WTC11 (cell line): Measurements from ENCODE around the gene KDM1B. TPM values are rescaled to one million over a fixed set of nuclear protein-coding genes. Genes with fewer than 3 reads are reported as not detected.

Experiments
- ATAC-seq: fragments of 200-7000 bp; cut with Tn5 transposase; 2 replicates; pipeline ENCODE4 v1.10.0; 2021; ENCODE audit warnings: mild to moderate bottlenecking, moderate library complexity
- CTCF ChIA-PET: fragments of 300-600 bp; sonication (Branson Sonifier 250); formaldehyde crosslinking; loops from one replicate; lab custom pipeline; 2021; ENCODE audit warnings: antibody characterized with exemption; lab: Charles Lee
- POLR2A ChIA-PET: fragments of 350-600 bp; sonication (Branson Sonifier 250); formaldehyde crosslinking; loops from one replicate; lab custom pipeline; 2021; ENCODE audit warnings: antibody characterized with exemption; lab: Charles Lee
- DNase-seq: peaks from one replicate; pipeline ENCODE4 v3.0.0; 2021; ENCODE audit warnings: low spot score
- H3K27ac Mint-ChIP-seq: 2 replicates; pipeline ENCODE4 v1.8.0; 2021; ENCODE audit warnings: mixed read lengths
- H3K27me3 Mint-ChIP-seq: 2 replicates; pipeline ENCODE4 v1.8.0; 2021; ENCODE audit warnings: low read depth, mild to moderate bottlenecking, moderate library complexity, mixed read lengths
- H3K36me3 Mint-ChIP-seq: 2 replicates; pipeline ENCODE4 v1.8.0; 2021; ENCODE audit warnings: mixed read lengths
- H3K4me1 Mint-ChIP-seq: 2 replicates; pipeline ENCODE4 v1.8.0; 2022; ENCODE audit warnings: mixed read lengths
- H3K4me3 Mint-ChIP-seq: 2 replicates; pipeline ENCODE4 v1.8.0; 2021; ENCODE audit warnings: mild to moderate bottlenecking, moderate library complexity, mixed read lengths
- H3K9me3 Mint-ChIP-seq: 2 replicates; pipeline ENCODE4 v1.8.0; 2021; ENCODE audit warnings: mixed read lengths
- AR ChIP-seq: fragments of 250-450 bp; sonication (Bioruptor Pico); IDR thresholded peaks from 2 replicates; pipeline ENCODE4 v1.9.0; 2021; ENCODE audit warnings: mild to moderate bottlenecking
- ATF3 ChIP-seq: sonication (generic); formaldehyde crosslinking; conservative IDR thresholded peaks from 2 replicates; pipeline ENCODE4 v1.8.1; 2022; ENCODE audit warnings: mild to moderate bottlenecking, missing genetic modification reagents
- E2F1 ChIP-seq: sonication (generic); formaldehyde crosslinking; IDR thresholded peaks from 2 replicates; pipeline ENCODE4 v1.8.0; 2022; ENCODE audit warnings: mild to moderate bottlenecking, missing genetic modification reagents
- ELF4 ChIP-seq: sonication (generic); formaldehyde crosslinking; IDR thresholded peaks from 2 replicates; pipeline ENCODE4 v1.8.1; 2022; ENCODE audit warnings: low read depth, mild to moderate bottlenecking, moderate library complexity, missing genetic modification reagents
- ETV6 ChIP-seq: sonication (generic); formaldehyde crosslinking; IDR thresholded peaks from 2 replicates; pipeline ENCODE4 v1.8.1; 2022; ENCODE audit warnings: mild to moderate bottlenecking, missing genetic modification reagents
- HMGA2 ChIP-seq: fragments of 250-450 bp; sonication (Bioruptor Pico); IDR thresholded peaks from 2 replicates; pipeline ENCODE4 v1.4.0; 2021; ENCODE audit warnings: mild to moderate bottlenecking, moderate library complexity
- HMGXB4 ChIP-seq: sonication (generic); formaldehyde crosslinking; IDR thresholded peaks from 2 replicates; pipeline ENCODE4 v1.8.1; 2023; ENCODE audit warnings: mild to moderate bottlenecking, moderate library complexity, missing genetic modification reagents
- NFATC4 ChIP-seq: fragments of 250-450 bp; sonication (Bioruptor Pico); IDR thresholded peaks from 2 replicates; pipeline ENCODE4 v1.9.0; 2021; ENCODE audit warnings: mild to moderate bottlenecking
- NR2C2 ChIP-seq: sonication (generic); formaldehyde crosslinking; IDR thresholded peaks from 2 replicates; pipeline ENCODE4 v1.8.0; 2022; ENCODE audit warnings: mild to moderate bottlenecking, missing genetic modification reagents
- NR3C1 ChIP-seq: sonication (generic); formaldehyde crosslinking; conservative IDR thresholded peaks from 2 replicates; pipeline ENCODE4 v1.8.1; 2023; ENCODE audit warnings: low read depth, mild to moderate bottlenecking, missing genetic modification reagents
- PRDM15 ChIP-seq: sonication (generic); formaldehyde crosslinking; IDR thresholded peaks from 2 replicates; pipeline ENCODE4 v1.8.0; 2022; ENCODE audit warnings: missing genetic modification reagents
- STAT6 ChIP-seq: sonication (generic); formaldehyde crosslinking; conservative IDR thresholded peaks from 2 replicates; pipeline ENCODE4 v1.8.1; 2023; ENCODE audit warnings: mild to moderate bottlenecking, low read depth, missing genetic modification reagents, moderate library complexity
- ZBTB21 ChIP-seq: sonication (generic); formaldehyde crosslinking; IDR thresholded peaks from 2 replicates; pipeline ENCODE4 v1.8.1; 2023; ENCODE audit warnings: mild to moderate bottlenecking, missing genetic modification reagents, borderline replicate concordance
- ZNF121 ChIP-seq: sonication (generic); formaldehyde crosslinking; IDR thresholded peaks from 2 replicates; pipeline ENCODE4 v1.8.0; 2023; ENCODE audit warnings: missing genetic modification reagents
- ZNF232 ChIP-seq: sonication (generic); formaldehyde crosslinking; IDR thresholded peaks from 2 replicates; pipeline ENCODE4 v1.8.0; 2022; ENCODE audit warnings: mild to moderate bottlenecking, missing genetic modification reagents
- ZNF425 ChIP-seq: fragments of 250-450 bp; sonication (Bioruptor Pico); conservative IDR thresholded peaks from 2 replicates; pipeline ENCODE4 v1.9.0; 2021; ENCODE audit warnings: mild to moderate bottlenecking
- total RNA-seq: library from RNA; stranded (reverse); gene quantifications from 3 replicates; pipeline ENCODE4 v1.2.3, GENCODE V29; 2021

The KDM1B gene
- total RNA-seq, 1 experiment from 2014 or later, result 6.7 TPM

- TF ChIP-seq AR (CRISPR knock-in tag) (no peak), HMGXB4 (CRISPR knock-in tag) (no peak), ZNF425 (CRISPR knock-in tag) (no peak), PRDM15 (no peak), ETV6 (CRISPR knock-in tag) (no peak), NR2C2 (CRISPR knock-in tag) (no peak), ZNF232 (CRISPR knock-in tag) (no peak), E2F1 (CRISPR knock-in tag) (no peak)
These were observed 54.4 kb downstream of the KDM1B start (continued) for GRCh38 chr6:18209539-18210197.

GRCh38 chr6:18210707-18211106 lies 55.5 kb downstream of the KDM1B start:
- CTCF ChIA-PET, result no interaction called here
- Mint-ChIP-seq H3K4me3 (no peak overlapping the region), H3K9me3 (no peaks in the 10 kb centered on the region), H3K36me3 (peaks cover 2% of the 10 kb centered on the region; the same call in 1 of the 2 replicates), H3K27me3 (no peaks in the 10 kb centered on the region), H3K27ac (no peak overlapping the region), H3K4me1 (peaks cover 4% of the 10 kb centered on the region)
- DNase-seq, result no peak
- POLR2A ChIA-PET, result no interaction called here
- no peak for ATAC-seq
- TF ChIP-seq NFATC4 (CRISPR knock-in tag), result no peak
- TF ChIP-seq ZNF121, result peak; percentile 57; the same call in 1 of the 2 replicates

- Mint-ChIP-seq H3K27ac (no peak overlapping the region), H3K9me3 (no peaks in the 10 kb centered on the region), H3K36me3 (peaks cover 3% of the 10 kb centered on the region; the same call in 1 of the 2 replicates), H3K4me3 (no peak overlapping the region), H3K4me1 (peaks cover 4% of the 10 kb centered on the region), H3K27me3 (no peaks in the 10 kb centered on the region)
- ATAC-seq, result no peak
- DNase-seq, result no peak
- ChIA-PET CTCF (no interaction called here), POLR2A (no interaction called here)
- no peak for TF ChIP-seq NR3C1 (CRISPR knock-in tag)
- no peak for TF ChIP-seq HMGXB4 (CRISPR knock-in tag)
- no peak for TF ChIP-seq ELF4 (CRISPR knock-in tag)
- TF ChIP-seq HMGA2 (CRISPR knock-in tag), result no peak
- TF ChIP-seq STAT6, result no peak
- no peak for TF ChIP-seq ZBTB21
- no peak for TF ChIP-seq ATF3 (CRISPR knock-in tag)
These were observed 56.1 kb downstream of the KDM1B start for GRCh38 chr6:18211338-18211737.
